HPDE6-E6E7 (cell line): ENCODE measurements around the gene BAG5.
A peak's percentile ranks its signal among the peaks of the same experiment; 100 is the strongest.

Experiments used
- DNase-seq: peaks from one replicate; pipeline ENCODE4 v3.0.0; 2011; ENCODE audit warnings: missing footprints; ENCODE audit errors: extremely low spot score

The BAG5 gene

GRCh38 chr14:103546652-103547454 is 15.6 kb downstream of the BAG5 start:
- peak; percentile 76 for DNase-seq

- DNase-seq, result no peak
Observed at GRCh38 chr14:103545915-103546651, 16.4 kb downstream of the BAG5 start.

GRCh38 chr14:103545219-103545914 is 17.1 kb downstream of the BAG5 start:
- no peak for DNase-seq

- no peak for DNase-seq
Observed at GRCh38 chr14:103544388-103545218, 17.9 kb downstream of the BAG5 start.

GRCh38 chr14:103543721-103544387 is 18.6 kb downstream of the BAG5 start:
- DNase-seq, result no peak

GRCh38 chr14:103543140-103543539 is 19.3 kb downstream of the BAG5 start:
- DNase-seq, result no peak

- DNase-seq, result no peak
Observed at GRCh38 chr14:103542605-103543088, 19.8 kb downstream of the BAG5 start.

- no peak for DNase-seq
Observed at GRCh38 chr14:103541709-103542604, 20.5 kb downstream of the BAG5 start.

GRCh38 chr14:103540821-103541708 is 21.4 kb downstream of the BAG5 start:
- no peak for DNase-seq

- DNase-seq, result no peak
Observed at GRCh38 chr14:103539056-103539825, 23.2 kb downstream of the BAG5 start.

- no peak for DNase-seq
Observed at GRCh38 chr14:103538291-103539055, 24.0 kb downstream of the BAG5 start.

GRCh38 chr14:103537175-103537990 is 25.1 kb downstream of the BAG5 start:
- no peak for DNase-seq

GRCh38 chr14:103536693-103537092 is 25.8 kb downstream of the BAG5 start:
- no peak for DNase-seq

GRCh38 chr14:103535891-103536565 is 26.4 kb downstream of the BAG5 start:
- no peak for DNase-seq

- DNase-seq, result no peak
Observed at GRCh38 chr14:103535081-103535890, 27.2 kb downstream of the BAG5 start.
